ENCODE results near the gene PLCG2.

GRCh38 chr16:81921843-81922584 lies 142.9 kb downstream of the PLCG2 start:
- TF ChIP-seq POLR2A (IDR thresholded peaks at IDR 0.05) (no peak), EP300 (IDR thresholded peaks at IDR 0.05) (no peak)
- TF ChIP-seq, protein P1, sequence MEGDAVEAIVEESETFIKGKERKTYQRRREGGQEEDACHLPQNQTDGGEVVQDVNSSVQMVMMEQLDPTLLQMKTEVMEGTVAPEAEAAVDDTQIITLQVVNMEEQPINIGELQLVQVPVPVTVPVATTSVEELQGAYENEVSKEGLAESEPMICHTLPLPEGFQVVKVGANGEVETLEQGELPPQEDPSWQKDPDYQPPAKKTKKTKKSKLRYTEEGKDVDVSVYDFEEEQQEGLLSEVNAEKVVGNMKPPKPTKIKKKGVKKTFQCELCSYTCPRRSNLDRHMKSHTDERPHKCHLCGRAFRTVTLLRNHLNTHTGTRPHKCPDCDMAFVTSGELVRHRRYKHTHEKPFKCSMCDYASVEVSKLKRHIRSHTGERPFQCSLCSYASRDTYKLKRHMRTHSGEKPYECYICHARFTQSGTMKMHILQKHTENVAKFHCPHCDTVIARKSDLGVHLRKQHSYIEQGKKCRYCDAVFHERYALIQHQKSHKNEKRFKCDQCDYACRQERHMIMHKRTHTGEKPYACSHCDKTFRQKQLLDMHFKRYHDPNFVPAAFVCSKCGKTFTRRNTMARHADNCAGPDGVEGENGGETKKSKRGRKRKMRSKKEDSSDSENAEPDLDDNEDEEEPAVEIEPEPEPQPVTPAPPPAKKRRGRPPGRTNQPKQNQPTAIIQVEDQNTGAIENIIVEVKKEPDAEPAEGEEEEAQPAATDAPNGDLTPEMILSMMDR (IDR thresholded peaks at IDR 0.05) = no peak

All from ovary (tissue), 3 donors.